Measurements from ENCODE around the gene PFKL.

The PFKL gene

DNA sequence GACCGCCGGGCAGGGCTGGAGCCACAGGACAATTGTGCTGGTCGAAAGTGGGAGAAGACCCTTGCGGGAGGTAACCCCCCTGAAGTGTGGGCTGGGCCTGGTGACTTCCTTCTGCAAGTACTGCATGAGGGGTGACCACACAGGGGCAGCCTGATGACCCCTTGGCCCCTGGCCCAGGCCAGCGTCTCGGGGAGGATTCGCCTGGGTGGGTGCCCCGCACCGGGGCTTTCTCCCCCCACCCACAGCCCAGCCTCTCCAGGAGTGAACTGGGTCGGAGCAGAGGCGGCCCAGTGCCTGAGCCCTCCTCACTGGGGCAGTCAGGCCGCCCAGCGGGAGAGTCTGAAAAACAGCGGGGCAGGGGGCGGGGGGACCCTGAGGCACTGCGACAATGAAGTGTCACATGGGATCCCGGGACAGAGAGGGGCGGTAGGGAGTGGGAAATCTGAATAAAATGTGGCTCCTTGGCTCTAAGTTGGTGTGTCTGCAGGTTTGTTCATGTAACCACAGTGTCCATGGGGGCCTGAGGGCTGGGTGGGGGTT lies 36.6 kb upstream of the PFKL start:
- no peak overlapping the region for H3K27ac ChIP-seq (ENCODE audit: low read length)
- peaks cover 7% of the 10 kb centered on the region; the same call in 1 of the 2 replicates for H3K4me1 ChIP-seq (ENCODE audit: insufficient read depth, low read length)
- H3K4me3 ChIP-seq (ENCODE audit: low read length), result no peak overlapping the region
- no peaks in the 10 kb centered on the region for H3K9me3 ChIP-seq (ENCODE audit: insufficient read depth, low read depth, low read length)
- no peaks in the 10 kb centered on the region for H3K36me3 ChIP-seq (ENCODE audit: insufficient read depth, low read depth, low read length)
- H3K9ac ChIP-seq (ENCODE audit: low read depth, low read length), result no peak overlapping the region
- H3K27me3 ChIP-seq (ENCODE audit: insufficient read depth, low read length), result no peaks in the 10 kb centered on the region

DNA sequence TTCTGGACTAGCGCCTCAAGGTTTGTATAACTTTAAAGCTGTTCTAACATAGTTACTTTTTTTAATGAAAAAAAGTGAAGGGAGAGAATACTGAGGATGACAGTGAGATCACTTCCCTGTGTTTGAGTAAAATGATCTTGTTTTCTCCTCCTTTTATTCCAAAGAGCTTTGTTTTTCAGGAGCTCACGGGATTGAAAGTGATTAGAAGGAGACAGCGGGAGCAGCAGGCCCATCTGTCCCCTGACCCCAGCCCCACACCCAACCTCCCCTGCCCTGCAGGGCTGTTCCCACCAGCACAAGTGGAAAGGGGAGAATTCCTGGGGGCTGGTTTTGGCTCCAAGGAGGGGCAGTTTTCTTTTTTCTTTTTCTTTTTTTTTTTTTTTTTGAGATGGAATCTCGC lies 36.1 kb upstream of the PFKL start:
- no peak overlapping the region for H3K4me3 ChIP-seq (ENCODE audit: low read length)
- H3K9ac ChIP-seq (ENCODE audit: low read depth, low read length), result no peak overlapping the region
- no peaks in the 10 kb centered on the region for H3K36me3 ChIP-seq (ENCODE audit: insufficient read depth, low read depth, low read length)
- H3K27ac ChIP-seq (ENCODE audit: low read length), result no peak overlapping the region
- peaks cover 7% of the 10 kb centered on the region; the same call in 1 of the 2 replicates for H3K4me1 ChIP-seq (ENCODE audit: insufficient read depth, low read length)
- no peaks in the 10 kb centered on the region for H3K9me3 ChIP-seq (ENCODE audit: insufficient read depth, low read depth, low read length)
- no peaks in the 10 kb centered on the region for H3K27me3 ChIP-seq (ENCODE audit: insufficient read depth, low read length)

DNA sequence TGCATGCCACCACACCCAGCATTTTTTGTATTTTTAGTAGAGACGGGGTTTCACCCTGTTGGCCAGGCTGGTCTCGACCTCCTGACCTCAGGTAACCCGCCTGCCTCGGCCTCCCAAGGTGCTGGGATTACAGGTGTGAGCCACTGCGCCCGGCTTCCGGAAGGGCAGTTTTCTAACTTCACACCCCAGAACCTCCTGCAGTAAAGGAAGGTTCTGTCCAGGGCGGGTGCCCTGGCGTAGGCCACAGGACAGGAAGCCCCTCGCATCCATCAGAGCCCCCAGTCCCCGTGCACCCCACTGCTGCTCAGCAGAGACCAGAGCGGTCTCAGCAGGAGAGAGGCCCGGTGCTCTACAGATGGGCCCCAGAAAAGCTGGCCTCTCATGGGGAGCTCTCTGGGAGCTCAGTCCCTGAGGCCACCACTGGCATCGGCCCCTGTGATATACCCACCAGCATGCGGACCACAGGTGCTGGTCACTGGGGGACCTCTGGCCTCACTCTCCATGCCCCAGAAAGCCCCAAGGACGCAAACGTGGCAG lies 34.1 kb upstream of the PFKL start:
- no peaks in the 10 kb centered on the region for H3K36me3 ChIP-seq (ENCODE audit: insufficient read depth, low read depth, low read length)
- no peak overlapping the region for H3K9ac ChIP-seq (ENCODE audit: low read depth, low read length)
- H3K9me3 ChIP-seq (ENCODE audit: insufficient read depth, low read depth, low read length), result no peaks in the 10 kb centered on the region
- H3K27ac ChIP-seq (ENCODE audit: low read length), result no peak overlapping the region
- no peak overlapping the region for H3K4me3 ChIP-seq (ENCODE audit: low read length)
- H3K4me1 ChIP-seq (ENCODE audit: insufficient read depth, low read length), result peaks cover 7% of the 10 kb centered on the region; the same call in 1 of the 2 replicates
- no peaks in the 10 kb centered on the region for H3K27me3 ChIP-seq (ENCODE audit: insufficient read depth, low read length)

DNA sequence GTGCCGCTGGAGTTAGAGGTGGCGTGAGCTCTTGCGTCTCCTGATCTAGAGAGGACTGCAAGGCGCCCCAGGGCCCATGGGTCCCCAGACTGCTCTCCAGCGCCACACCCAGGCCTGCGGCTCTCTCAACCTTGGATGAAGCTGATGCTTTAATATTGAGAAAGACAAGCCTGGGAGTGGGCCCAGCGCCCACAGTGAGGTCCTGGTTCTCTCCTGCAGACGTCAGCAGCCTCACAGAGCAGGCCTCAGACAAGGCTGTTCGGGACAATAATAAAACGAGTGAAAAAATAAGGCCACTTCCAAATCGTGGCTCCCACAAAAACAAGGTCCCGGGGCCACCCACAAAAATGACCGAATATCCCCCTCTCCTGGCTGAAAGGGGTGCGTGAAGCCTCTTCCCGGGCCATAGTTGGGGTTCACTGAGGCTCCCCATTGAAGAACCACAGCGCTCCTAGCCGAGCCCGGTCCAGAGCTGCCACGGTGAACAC lies 32.2 kb upstream of the PFKL start:
- Histone ChIP-seq H3K27me3 (ENCODE audit: insufficient read depth, low read length) (no peaks in the 10 kb centered on the region), H3K4me3 (ENCODE audit: low read length) (no peak overlapping the region), H3K9ac (ENCODE audit: low read depth, low read length) (no peak overlapping the region), H3K4me1 (ENCODE audit: insufficient read depth, low read length) (peaks cover 7% of the 10 kb centered on the region; the same call in 1 of the 2 replicates), H3K9me3 (ENCODE audit: insufficient read depth, low read depth, low read length) (no peaks in the 10 kb centered on the region), H3K27ac (ENCODE audit: low read length) (no peak overlapping the region), H3K36me3 (ENCODE audit: insufficient read depth, low read depth, low read length) (no peaks in the 10 kb centered on the region)

DNA sequence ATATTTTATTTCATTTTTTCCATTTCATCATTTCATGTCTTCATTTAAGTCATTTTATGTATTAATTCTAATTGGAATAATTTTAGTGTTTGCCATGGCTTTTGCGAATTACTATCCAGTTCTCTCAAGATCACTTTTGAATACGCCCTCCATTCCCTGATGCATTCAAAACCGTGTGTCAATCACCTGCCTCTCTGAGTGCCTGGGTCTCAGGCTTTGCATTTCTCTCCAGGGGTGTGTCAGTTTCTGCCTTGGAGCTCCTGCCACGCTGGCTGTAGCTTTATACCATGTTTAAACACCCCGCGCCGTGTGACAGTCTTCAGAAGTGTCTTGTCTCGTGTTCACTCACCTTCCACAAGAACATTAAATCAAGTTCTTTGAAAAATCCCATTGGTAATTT lies 30.8 kb upstream of the PFKL start:
- Histone ChIP-seq H3K27ac (ENCODE audit: low read length) (no peak overlapping the region), H3K4me1 (ENCODE audit: insufficient read depth, low read length) (no peaks in the 10 kb centered on the region), H3K9me3 (ENCODE audit: insufficient read depth, low read depth, low read length) (no peaks in the 10 kb centered on the region), H3K4me3 (ENCODE audit: low read length) (no peak overlapping the region), H3K36me3 (ENCODE audit: insufficient read depth, low read depth, low read length) (no peaks in the 10 kb centered on the region), H3K9ac (ENCODE audit: low read depth, low read length) (no peak overlapping the region), H3K27me3 (ENCODE audit: insufficient read depth, low read length) (no peaks in the 10 kb centered on the region)

DNA sequence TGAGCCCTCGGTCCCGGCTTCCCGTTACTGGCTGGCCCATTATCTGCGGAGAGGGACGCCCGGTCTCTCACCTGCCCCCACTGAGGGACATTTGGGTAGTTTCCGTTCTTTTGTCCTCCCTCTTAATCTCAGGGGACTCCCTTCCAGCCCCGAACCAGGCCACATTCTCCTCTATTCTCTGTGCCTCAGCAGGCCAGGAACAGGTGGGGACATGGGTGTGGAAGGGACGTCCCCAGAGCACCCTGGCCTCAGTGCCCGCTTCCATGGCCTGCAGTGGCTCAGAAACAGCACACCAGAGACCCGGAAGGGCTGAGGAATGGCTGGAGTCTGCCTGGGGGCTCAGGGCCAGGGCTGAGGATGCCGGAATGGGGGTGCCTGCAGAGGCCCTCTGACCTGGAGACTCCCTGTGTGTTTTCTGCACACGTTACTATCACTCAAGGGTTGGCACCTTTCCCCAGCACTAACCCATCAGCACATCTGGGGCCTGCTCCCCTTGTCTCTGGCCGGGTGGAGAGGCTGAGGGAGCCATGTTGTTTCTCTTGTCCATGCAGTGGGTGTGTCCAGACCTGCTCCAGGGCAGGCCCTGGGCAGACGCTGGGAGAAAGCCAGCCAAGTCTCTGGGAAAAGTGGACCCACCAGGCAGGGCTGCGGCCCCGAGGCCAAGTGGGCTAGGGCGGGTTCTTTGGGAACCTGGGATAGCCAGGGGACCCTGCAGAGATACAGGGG lies 28.1 kb upstream of the PFKL start:
- Histone ChIP-seq H3K9ac (ENCODE audit: low read depth, low read length) (no peak overlapping the region), H3K27ac (ENCODE audit: low read length) (no peak overlapping the region), H3K36me3 (ENCODE audit: insufficient read depth, low read depth, low read length) (no peaks in the 10 kb centered on the region), H3K27me3 (ENCODE audit: insufficient read depth, low read length) (no peaks in the 10 kb centered on the region), H3K4me3 (ENCODE audit: low read length) (no peak overlapping the region), H3K9me3 (ENCODE audit: insufficient read depth, low read depth, low read length) (no peaks in the 10 kb centered on the region), H3K4me1 (ENCODE audit: insufficient read depth, low read length) (no peaks in the 10 kb centered on the region)

DNA sequence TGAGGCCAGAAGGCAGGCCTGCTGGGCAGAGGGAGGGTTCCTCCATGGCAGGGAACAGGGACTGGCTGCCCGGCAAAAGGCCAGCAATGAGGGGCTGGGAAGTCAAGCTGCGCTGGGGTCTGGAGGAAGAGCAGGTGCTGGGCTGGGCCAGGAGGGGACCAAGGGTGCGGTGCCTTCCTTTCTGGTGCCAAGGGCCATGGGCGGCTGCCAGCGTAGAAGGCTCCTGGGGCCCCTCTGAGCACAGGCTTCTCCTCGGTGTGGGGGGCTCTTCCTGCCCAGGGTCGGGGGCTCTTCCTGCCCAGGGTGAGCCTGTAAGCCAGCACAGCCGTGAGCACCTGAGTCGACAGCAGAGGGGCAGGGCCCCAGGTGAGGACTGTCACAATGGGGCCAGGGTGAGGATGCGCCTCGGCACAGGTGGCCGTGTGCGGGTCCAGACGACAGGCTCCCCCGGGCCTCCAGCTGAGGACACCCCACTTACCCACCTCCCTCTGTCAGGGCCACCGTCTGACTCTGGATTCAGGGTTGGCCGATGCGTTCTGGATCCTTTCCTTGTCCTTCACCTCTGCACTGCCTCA lies 27.5 kb upstream of the PFKL start:
- Histone ChIP-seq H3K4me3 (ENCODE audit: low read length) (no peak overlapping the region), H3K27ac (ENCODE audit: low read length) (no peak overlapping the region), H3K36me3 (ENCODE audit: insufficient read depth, low read depth, low read length) (no peaks in the 10 kb centered on the region), H3K27me3 (ENCODE audit: insufficient read depth, low read length) (no peaks in the 10 kb centered on the region), H3K9ac (ENCODE audit: low read depth, low read length) (no peak overlapping the region), H3K9me3 (ENCODE audit: insufficient read depth, low read depth, low read length) (no peaks in the 10 kb centered on the region), H3K4me1 (ENCODE audit: insufficient read depth, low read length) (no peaks in the 10 kb centered on the region)

DNA sequence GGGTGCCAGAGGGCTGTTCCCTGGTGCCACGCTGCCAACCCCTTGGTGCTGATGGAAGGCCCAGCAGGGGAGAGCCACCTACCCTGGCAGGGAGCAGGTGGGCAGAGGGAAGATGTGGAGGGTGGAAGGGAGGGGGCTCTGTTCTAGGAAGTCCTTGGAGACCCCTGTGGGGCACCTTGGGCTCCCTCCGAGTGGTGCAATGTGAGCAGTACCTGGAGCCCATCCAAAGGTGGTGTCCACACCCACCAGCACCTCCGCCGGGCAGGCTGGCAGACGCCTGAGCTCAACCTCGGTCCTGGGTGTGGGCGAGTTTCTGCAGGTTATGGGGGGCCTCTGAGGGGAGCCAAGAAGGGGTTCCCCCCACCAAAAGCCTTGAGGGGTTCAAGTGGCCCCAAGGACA lies 26.8 kb upstream of the PFKL start:
- H3K9me3 ChIP-seq (ENCODE audit: insufficient read depth, low read depth, low read length), result no peaks in the 10 kb centered on the region
- no peaks in the 10 kb centered on the region for H3K27me3 ChIP-seq (ENCODE audit: insufficient read depth, low read length)
- no peaks in the 10 kb centered on the region for H3K4me1 ChIP-seq (ENCODE audit: insufficient read depth, low read length)
- no peak overlapping the region for H3K4me3 ChIP-seq (ENCODE audit: low read length)
- H3K27ac ChIP-seq (ENCODE audit: low read length), result no peak overlapping the region
- H3K36me3 ChIP-seq (ENCODE audit: insufficient read depth, low read depth, low read length), result no peaks in the 10 kb centered on the region
- H3K9ac ChIP-seq (ENCODE audit: low read depth, low read length), result no peak overlapping the region

DNA sequence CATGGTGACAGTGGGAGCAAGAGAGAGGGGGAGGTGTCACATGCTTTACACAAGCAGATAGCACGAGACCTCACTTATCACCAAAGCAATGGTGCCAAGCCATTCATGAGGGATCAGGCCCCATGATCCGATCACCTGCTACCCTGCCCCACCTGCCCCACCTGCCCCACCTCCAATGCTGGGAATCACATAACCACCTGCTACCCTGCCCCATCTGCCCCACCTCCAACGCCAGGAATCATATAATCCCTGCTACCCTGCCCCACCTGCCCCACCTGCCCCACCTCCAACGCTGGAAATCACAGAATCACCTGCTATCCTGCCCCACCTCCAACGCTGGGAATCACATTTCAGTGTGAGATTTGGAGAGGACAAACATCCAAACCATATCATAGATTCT lies 24.8 kb upstream of the PFKL start:
- H3K27me3 ChIP-seq (ENCODE audit: insufficient read depth, low read length), result no peaks in the 10 kb centered on the region
- H3K36me3 ChIP-seq (ENCODE audit: insufficient read depth, low read depth, low read length), result no peaks in the 10 kb centered on the region
- no peaks in the 10 kb centered on the region for H3K4me1 ChIP-seq (ENCODE audit: insufficient read depth, low read length)
- no peaks in the 10 kb centered on the region for H3K9me3 ChIP-seq (ENCODE audit: insufficient read depth, low read depth, low read length)
- no peak overlapping the region for H3K27ac ChIP-seq (ENCODE audit: low read length)
- no peak overlapping the region for H3K4me3 ChIP-seq (ENCODE audit: low read length)
- no peak overlapping the region for H3K9ac ChIP-seq (ENCODE audit: low read depth, low read length)

DNA sequence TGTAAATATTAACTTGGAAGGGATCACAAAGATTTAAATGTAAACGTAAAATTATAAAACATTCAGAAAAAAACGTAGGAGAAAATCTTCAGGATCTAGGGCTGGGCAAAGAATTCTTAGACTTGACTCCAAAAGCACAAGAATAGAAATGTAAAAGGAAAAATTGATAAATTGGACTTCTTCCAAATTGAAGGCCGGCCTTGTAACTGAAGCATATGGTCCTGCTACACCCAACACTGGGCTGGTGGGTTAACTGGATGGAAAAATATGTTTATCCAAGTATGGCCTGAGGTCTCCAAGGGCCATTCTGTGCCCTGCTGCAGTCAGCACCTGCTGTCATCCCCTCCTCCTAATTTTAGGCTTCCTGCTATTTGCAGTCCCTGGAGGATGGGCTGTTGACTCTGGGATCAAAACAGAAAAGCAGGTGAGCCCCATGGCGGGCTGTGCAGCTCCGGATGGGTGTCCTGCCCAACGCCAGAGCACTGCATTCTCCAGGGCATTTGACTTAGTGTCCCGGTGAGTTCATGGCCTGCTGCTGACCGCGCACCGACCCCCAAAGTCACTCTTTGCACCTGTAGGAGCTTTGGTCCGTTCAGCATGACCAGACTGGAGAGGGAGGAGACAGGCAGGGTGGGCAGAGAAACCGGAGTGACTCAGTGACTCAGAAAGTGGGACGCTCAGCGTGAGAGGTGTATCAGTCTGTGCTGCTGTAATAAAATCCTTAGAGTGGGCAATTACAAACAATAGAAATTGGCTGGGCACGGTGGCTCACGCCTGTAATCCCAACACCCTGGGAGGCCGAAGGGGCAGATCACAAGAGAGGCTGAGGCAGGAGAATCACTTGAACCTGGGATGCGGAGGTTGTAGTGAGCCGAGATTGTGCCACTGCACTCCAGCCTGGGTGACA lies 20.2 kb upstream of the PFKL start:
- H3K36me3 ChIP-seq (ENCODE audit: insufficient read depth, low read depth, low read length), result no peaks in the 10 kb centered on the region
- no peak overlapping the region for H3K4me3 ChIP-seq (ENCODE audit: low read length)
- H3K4me1 ChIP-seq (ENCODE audit: insufficient read depth, low read length), result peaks cover 14% of the 10 kb centered on the region
- H3K27ac ChIP-seq (ENCODE audit: low read length), result no peak overlapping the region
- no peaks in the 10 kb centered on the region for H3K9me3 ChIP-seq (ENCODE audit: insufficient read depth, low read depth, low read length)
- no peak overlapping the region for H3K9ac ChIP-seq (ENCODE audit: low read depth, low read length)
- peaks cover 9% of the 10 kb centered on the region; the same call in 1 of the 2 replicates for H3K27me3 ChIP-seq (ENCODE audit: insufficient read depth, low read length)

DNA sequence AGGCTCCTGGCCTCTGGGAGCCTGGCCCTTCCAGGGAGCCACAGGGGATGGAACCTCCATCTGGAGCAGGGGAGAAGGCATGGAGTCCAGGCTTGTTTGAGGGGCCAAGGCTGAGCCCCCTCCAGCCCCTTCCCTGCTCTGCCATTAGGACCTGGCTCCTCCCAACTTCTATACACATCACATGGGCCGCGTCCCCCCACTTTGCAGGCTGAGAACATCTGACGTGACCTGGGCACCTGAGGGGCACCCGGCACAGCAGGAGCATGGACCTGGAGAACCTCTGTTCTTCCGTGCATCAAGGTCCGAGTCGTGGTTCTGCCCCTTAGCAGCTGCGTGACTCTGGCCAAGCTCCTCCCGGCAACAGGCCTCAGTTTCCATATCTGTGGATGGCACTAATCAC lies 18.1 kb upstream of the PFKL start:
- Histone ChIP-seq H3K4me3 (ENCODE audit: low read length) (no peak overlapping the region), H3K9ac (ENCODE audit: low read depth, low read length) (no peak overlapping the region), H3K36me3 (ENCODE audit: insufficient read depth, low read depth, low read length) (no peaks in the 10 kb centered on the region), H3K27me3 (ENCODE audit: insufficient read depth, low read length) (peaks cover 31% of the 10 kb centered on the region), H3K4me1 (ENCODE audit: insufficient read depth, low read length) (peaks cover 14% of the 10 kb centered on the region), H3K27ac (ENCODE audit: low read length) (no peak overlapping the region), H3K9me3 (ENCODE audit: insufficient read depth, low read depth, low read length) (no peaks in the 10 kb centered on the region)

Data from iPS-20b (cell line).